WERI-Rb-1 (cell line): ENCODE results near the gene ADARB2.

Experiments used
- DNase-seq: peaks from one replicate; pipeline ENCODE4 v3.0.0-alpha.2; 2020
- H3K27ac ChIP-seq: fragments of 250-450 bp; sonication (Bioruptor Pico); 2 replicates; pipeline ENCODE4 v1.5.1; 2020; ENCODE audit warnings: mild to moderate bottlenecking, moderate library complexity
- H3K27me3 ChIP-seq: fragments of 250-450 bp; sonication (Bioruptor Pico); 2 replicates; pipeline ENCODE4 v1.5.1; 2021; ENCODE audit warnings: mild to moderate bottlenecking, low read depth, moderate library complexity; ENCODE audit not compliant: insufficient read depth, severe bottlenecking
- H3K36me3 ChIP-seq: fragments of 250-450 bp; sonication (Bioruptor Pico); 2 replicates; pipeline ENCODE4 v1.5.1; 2020; ENCODE audit warnings: mild to moderate bottlenecking, moderate library complexity
- H3K4me3 ChIP-seq: 2 replicates; pipeline ENCODE4 v1.5.1; 2011; ENCODE audit warnings: low read depth, mild to moderate bottlenecking, control low read depth, low read length
- H3K9me3 ChIP-seq: fragments of 250-450 bp; sonication (Bioruptor Pico); 2 replicates; pipeline ENCODE4 v1.5.1; 2021; ENCODE audit warnings: mild to moderate bottlenecking, moderate library complexity; ENCODE audit not compliant: severe bottlenecking
- CTCF ChIP-seq: IDR thresholded peaks from 2 replicates; pipeline ENCODE4 v1.5.1; 2011; ENCODE audit warnings: low read depth, mild to moderate bottlenecking, control low read depth, inconsistent platforms, low read length

Gene ADARB2

GRCh38 chr10:1483826-1484225 lies 253.5 kb downstream of the ADARB2 start:
- Histone ChIP-seq H3K36me3 (no peaks in the 10 kb centered on the region), H3K27me3 (peaks cover 3% of the 10 kb centered on the region), H3K4me3 (no peak overlapping the region), H3K27ac (no peak overlapping the region), H3K9me3 (no peaks in the 10 kb centered on the region)
- no peak for TF ChIP-seq CTCF
- DNase-seq = no peak

GRCh38 chr10:1483246-1483645 lies 254.1 kb downstream of the ADARB2 start:
- no peak for DNase-seq
- no peak overlapping the region for H3K4me3 ChIP-seq
- no peak for TF ChIP-seq CTCF

GRCh38 chr10:1477578-1477977 lies 259.7 kb downstream of the ADARB2 start:
- Histone ChIP-seq H3K9me3 (no peaks in the 10 kb centered on the region), H3K4me3 (no peak overlapping the region), H3K27ac (no peak overlapping the region), H3K36me3 (no peaks in the 10 kb centered on the region), H3K27me3 (peaks cover 11% of the 10 kb centered on the region)
- no peak for TF ChIP-seq CTCF
- DNase-seq = no peak

More at GRCh38 chr10:1483246-1483645, 254.1 kb downstream of the ADARB2 start:
- no peak overlapping the region for H3K27ac ChIP-seq
- H3K36me3 ChIP-seq = no peaks in the 10 kb centered on the region
- no peaks in the 10 kb centered on the region for H3K9me3 ChIP-seq
- peaks cover 3% of the 10 kb centered on the region for H3K27me3 ChIP-seq

- DNase-seq = no peak
- H3K36me3 ChIP-seq = no peaks in the 10 kb centered on the region
- no peak overlapping the region for H3K4me3 ChIP-seq
- no peaks in the 10 kb centered on the region for H3K9me3 ChIP-seq
- peaks cover 11% of the 10 kb centered on the region for H3K27me3 ChIP-seq
- no peak for TF ChIP-seq CTCF
- H3K27ac ChIP-seq = no peak overlapping the region
These were observed 260.9 kb downstream of the ADARB2 start for GRCh38 chr10:1476455-1476803.

GRCh38 chr10:1475771-1476454 lies 261.4 kb downstream of the ADARB2 start:
- no peak overlapping the region for H3K27ac ChIP-seq
- peaks cover 11% of the 10 kb centered on the region for H3K27me3 ChIP-seq
- no peak for DNase-seq
- no peaks in the 10 kb centered on the region for H3K9me3 ChIP-seq
- no peak for TF ChIP-seq CTCF
- no peaks in the 10 kb centered on the region for H3K36me3 ChIP-seq
- H3K4me3 ChIP-seq = no peak overlapping the region

GRCh38 chr10:1475098-1475591 lies 262.2 kb downstream of the ADARB2 start:
- peaks cover 8% of the 10 kb centered on the region for H3K27me3 ChIP-seq
- no peaks in the 10 kb centered on the region for H3K9me3 ChIP-seq
- no peak for DNase-seq
- no peak overlapping the region for H3K4me3 ChIP-seq
- H3K36me3 ChIP-seq = no peaks in the 10 kb centered on the region
- H3K27ac ChIP-seq = no peak overlapping the region
- no peak for TF ChIP-seq CTCF
